ENCODE data around the gene PVALB. TPM values are rescaled to one million over a fixed set of nuclear protein-coding genes. Genes with fewer than 3 reads are reported as not detected.

PVALB gene
- total and polyA plus RNA-seq, 12 donors, result 0.65 to 3.3 (median 1.3) TPM; not detected in 8

DNA sequence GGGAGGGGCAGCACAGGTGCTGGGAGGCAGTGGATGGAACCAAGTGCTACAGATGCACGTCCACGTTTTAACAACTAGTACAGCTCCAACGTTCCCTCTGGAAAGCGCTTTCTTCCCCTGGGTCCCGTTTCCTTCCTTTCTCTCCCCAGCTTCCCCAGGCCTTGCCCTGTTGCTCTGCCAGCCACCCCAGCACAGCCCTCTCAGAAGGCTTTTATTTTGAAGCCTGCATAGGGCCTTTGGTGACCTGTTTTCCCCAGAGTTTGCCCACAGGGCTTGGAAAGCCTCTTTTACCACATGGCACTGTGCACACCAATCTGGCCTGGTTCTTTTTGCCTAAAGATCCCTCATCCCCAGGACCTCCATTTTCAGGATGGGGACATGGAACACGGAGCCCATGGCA is 30.1 kb upstream of the PVALB start:
- intact Hi-C loops (cut with DNase I), result no loop called here
- DNase-seq, result no peak
- no peak overlapping the region for H3K27ac ChIP-seq
- no peak for TF ChIP-seq POLR2A (IDR thresholded peaks at IDR 0.05)
- TF ChIP-seq, protein P1, sequence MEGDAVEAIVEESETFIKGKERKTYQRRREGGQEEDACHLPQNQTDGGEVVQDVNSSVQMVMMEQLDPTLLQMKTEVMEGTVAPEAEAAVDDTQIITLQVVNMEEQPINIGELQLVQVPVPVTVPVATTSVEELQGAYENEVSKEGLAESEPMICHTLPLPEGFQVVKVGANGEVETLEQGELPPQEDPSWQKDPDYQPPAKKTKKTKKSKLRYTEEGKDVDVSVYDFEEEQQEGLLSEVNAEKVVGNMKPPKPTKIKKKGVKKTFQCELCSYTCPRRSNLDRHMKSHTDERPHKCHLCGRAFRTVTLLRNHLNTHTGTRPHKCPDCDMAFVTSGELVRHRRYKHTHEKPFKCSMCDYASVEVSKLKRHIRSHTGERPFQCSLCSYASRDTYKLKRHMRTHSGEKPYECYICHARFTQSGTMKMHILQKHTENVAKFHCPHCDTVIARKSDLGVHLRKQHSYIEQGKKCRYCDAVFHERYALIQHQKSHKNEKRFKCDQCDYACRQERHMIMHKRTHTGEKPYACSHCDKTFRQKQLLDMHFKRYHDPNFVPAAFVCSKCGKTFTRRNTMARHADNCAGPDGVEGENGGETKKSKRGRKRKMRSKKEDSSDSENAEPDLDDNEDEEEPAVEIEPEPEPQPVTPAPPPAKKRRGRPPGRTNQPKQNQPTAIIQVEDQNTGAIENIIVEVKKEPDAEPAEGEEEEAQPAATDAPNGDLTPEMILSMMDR (IDR thresholded peaks at IDR 0.05), result no peak
- H3K4me1 ChIP-seq (replicated peaks in 1 of 2), result no peaks in the 10 kb centered on the region
- H3K9me3 ChIP-seq (replicated peaks in 1 of 3), result no peaks in the 10 kb centered on the region
- WGBS, 4 donors, result 43 to 65% (median 52%) methylated on average over 6 of the region's 6 CpGs
- H3K27me3 ChIP-seq, result no peaks in the 10 kb centered on the region
- H3K36me3 ChIP-seq (replicated peaks in 1 of 2), result no peaks in the 10 kb centered on the region
- H3K4me3 ChIP-seq, result no peak overlapping the region

DNA sequence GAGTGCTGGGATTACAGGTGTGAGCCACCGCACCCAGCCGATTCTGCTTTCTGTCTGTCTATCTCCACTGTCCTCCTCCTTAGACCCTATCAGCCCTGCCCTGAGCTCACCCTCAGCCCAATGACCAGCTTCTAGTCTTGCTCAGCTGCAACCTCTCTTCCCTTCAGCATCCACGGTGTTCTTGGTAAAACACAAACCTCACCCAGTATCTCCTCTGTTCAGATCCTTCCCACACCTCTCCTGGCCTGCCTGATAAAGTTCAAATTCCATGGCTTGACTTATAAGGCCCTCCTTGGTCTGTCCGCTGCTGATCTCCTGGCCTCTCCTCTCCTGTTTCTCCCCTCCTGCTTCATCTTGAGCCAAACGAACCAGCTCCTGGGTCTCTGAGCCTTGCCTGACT is 29.4 kb upstream of the PVALB start:
- intact Hi-C loops (cut with DNase I), result no loop called here
- Histone ChIP-seq H3K36me3 (replicated peaks in 1 of 2) (no peaks in the 10 kb centered on the region), H3K27me3 (no peaks in the 10 kb centered on the region), H3K27ac (no peak overlapping the region), H3K4me3 (no peak overlapping the region), H3K9me3 (replicated peaks in 1 of 3) (no peaks in the 10 kb centered on the region), H3K4me1 (replicated peaks in 1 of 2) (no peaks in the 10 kb centered on the region)
- WGBS, 4 donors, result 69 to 74% (median 73%) methylated on average over 5 of the region's 5 CpGs
- no peak for DNase-seq
- TF ChIP-seq, protein P1 (IDR thresholded peaks at IDR 0.05), result no peak
- TF ChIP-seq POLR2A (IDR thresholded peaks at IDR 0.05), result no peak

DNA sequence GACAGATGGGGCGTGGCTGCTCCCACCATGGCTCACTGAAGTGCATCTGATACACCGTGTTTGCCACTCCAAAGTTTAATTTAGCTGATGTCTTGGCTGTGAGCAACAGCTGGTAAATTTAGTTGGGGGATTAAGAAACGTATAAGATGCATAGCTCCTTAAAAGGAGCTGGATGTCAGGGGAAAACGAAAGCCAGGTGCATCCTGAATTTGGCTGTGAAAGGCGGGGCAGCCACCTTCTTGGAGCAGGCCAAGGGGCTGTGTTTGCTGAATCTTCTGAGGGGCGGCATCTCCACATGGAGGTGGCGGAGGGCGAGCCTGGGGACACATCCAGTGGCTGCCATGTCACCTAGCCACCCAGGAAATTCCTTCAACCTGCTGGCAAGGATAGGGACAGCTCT is 23.3 kb upstream of the PVALB start:
- TF ChIP-seq, protein P1 (IDR thresholded peaks at IDR 0.05), result no peak
- TF ChIP-seq POLR2A (IDR thresholded peaks at IDR 0.05), result no peak

DNA sequence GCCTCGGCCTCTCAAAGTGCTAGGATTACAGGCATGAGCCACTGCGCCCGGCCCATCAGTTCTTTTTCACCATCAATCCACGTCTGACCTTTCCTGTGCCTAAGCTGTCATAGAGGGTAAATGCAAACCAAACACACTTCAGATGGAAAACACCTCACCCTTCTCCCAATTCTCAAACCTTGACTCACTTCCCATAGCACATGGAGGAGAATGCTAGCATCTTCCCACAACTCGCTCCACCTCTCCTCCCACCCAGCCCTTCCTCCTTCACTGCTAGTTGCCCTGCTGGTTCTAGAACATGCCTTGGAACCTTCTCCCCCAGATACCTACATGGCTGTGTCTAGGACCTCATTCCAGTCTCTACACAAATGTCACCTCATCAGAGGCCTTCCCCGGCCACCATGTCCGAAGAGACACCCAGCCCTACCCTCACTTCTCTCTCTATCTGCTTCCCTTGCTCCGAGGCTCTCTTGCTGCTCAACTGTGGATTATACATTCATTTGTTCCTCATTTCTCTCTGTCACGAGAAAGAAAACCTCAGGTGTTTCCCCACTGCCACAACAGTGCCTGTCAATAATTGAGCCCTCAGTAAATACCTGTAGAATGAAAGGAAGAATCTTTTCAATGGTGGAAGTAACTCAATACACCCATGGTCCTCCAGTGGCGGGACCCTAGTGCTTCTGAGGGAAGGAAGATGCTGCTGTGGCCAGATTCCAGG is 22.7 kb upstream of the PVALB start:
- no peak overlapping the region for H3K27ac ChIP-seq
- 81 to 85% (median 83%) methylated on average over 10 of the region's 10 CpGs for WGBS, 4 donors
- no peaks in the 10 kb centered on the region for H3K9me3 ChIP-seq (replicated peaks in 1 of 3)
- no peaks in the 10 kb centered on the region for H3K36me3 ChIP-seq (replicated peaks in 1 of 2)
- no peaks in the 10 kb centered on the region for H3K4me1 ChIP-seq (replicated peaks in 1 of 2)
- H3K4me3 ChIP-seq, result no peak overlapping the region
- H3K27me3 ChIP-seq, result no peaks in the 10 kb centered on the region
- intact Hi-C loops (cut with DNase I), result no loop called here
- TF ChIP-seq, protein P1 (IDR thresholded peaks at IDR 0.05), result no peak
- TF ChIP-seq POLR2A (IDR thresholded peaks at IDR 0.05), result no peak
- DNase-seq, result no peak

More for the DNA sequence above, 23.3 kb upstream of the PVALB start:
- Histone ChIP-seq H3K9me3 (replicated peaks in 1 of 3) (no peaks in the 10 kb centered on the region), H3K36me3 (replicated peaks in 1 of 2) (no peaks in the 10 kb centered on the region), H3K4me3 (no peak overlapping the region), H3K27me3 (no peaks in the 10 kb centered on the region), H3K4me1 (replicated peaks in 1 of 2) (no peaks in the 10 kb centered on the region), H3K27ac (no peak overlapping the region)
- DNase-seq, result no peak
- 73 to 86% (median 82%) methylated on average over 6 to 8 of the region's 8 CpGs for WGBS, 4 donors
- intact Hi-C loops (cut with DNase I), result no loop called here

Data from adrenal gland (tissue), 12 donors.